Stimulated activated CD4-positive, alpha-beta T cell treated with anti-CD3 and anti-CD28 coated beads, Interleukin-12 subunit alpha, Interleukin-12 subunit beta, amount 100 ng/mL, for 4 hours (primary cell): ENCODE measurements around the gene BCAM.
"Not testable (repeated sequence)": the region's sequence is repeated elsewhere in the genome, so short reads cannot be mapped to it uniquely, and the experiment has no call there.

Source experiments
- DNase-seq: peaks from one replicate; pipeline ENCODE4 v3.0.0-alpha.2; 2020

BCAM gene

GRCh38 chr19:44818466-44819031, 9.6 kb downstream of the BCAM start:
- DNase-seq, result no peak

- no peak for DNase-seq
Observed at GRCh38 chr19:44819246-44819832, 10.4 kb downstream of the BCAM start.

- no peak for DNase-seq
Observed at GRCh38 chr19:44820648-44821609, 12.0 kb downstream of the BCAM start.

GRCh38 chr19:44822177-44822576, 13.3 kb downstream of the BCAM start:
- DNase-seq, result no peak

DNA sequence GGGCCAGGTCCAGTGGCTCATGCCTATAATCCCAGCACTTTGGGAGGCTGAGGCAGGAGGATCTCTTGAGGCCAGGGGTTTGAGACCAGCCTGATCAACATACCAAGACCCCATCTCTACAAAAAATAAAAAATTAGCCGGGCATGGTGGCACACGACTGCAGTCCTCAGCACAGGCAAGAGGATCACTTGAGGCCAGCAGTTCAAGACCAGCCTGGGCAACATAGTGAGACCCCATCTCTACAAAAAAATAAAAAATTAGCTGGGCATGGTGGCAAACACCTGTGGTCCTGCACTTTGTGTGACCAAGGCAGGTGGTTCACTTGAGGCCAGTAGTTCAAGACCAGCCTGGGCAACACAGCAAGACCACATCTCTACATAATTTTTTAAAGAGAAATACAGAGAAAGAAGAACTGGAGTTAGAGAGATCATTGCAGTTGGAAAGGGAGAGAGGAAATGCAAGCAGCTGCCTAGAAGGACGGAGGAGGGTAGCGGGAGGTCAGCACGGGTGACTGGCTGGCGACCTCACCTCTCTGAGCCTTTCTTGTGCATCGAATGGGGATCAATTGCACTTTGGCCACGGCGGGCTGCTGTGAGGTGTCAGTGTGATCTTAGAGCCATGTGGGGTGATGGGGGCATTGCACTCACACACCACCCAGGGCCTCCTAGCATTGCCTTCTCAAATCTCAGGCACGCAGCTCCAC, 13.9 kb downstream of the BCAM start:
- no peak for DNase-seq

DNA sequence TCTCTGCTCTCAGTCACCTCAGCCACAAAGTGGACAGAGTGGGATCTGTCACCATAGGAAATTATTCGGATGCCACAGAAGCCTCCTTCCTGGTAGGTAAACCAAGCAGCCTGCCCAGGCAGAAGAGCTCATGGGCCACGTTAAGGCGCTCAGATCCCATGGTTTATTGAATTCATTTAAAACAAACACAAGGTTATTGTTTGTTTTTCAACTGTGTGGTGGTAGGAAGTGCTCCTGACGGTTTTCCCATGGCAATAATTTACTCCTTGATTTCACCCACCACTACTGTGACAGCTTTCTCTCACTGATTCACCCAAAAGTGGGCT, 14.4 kb downstream of the BCAM start:
- no peak for DNase-seq

GRCh38 chr19:44824761-44825160, 15.9 kb downstream of the BCAM start:
- DNase-seq, result no peak

DNA sequence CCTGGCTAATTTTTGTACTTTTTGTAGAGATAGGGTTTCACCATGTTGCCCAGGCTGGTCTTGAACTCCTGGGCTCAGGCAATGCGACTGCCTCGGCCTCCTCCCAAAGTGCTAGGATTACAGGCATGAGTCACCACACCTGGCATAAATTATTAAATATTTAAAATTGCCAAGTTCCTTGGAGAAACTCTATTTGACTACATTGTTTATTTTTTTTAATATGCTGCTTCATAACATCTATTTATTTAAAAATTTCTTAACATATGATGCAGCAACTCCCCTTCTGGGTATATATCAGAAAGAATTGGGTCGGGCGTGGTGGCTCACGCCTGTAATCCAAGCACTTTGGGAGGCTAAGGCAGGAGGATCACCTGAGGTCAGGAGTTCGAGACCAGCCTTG, 24.0 kb downstream of the BCAM start:
- not testable (repeated sequence) for DNase-seq

GRCh38 chr19:44834399-44834798, 25.5 kb downstream of the BCAM start:
- not testable (repeated sequence) for DNase-seq

DNA sequence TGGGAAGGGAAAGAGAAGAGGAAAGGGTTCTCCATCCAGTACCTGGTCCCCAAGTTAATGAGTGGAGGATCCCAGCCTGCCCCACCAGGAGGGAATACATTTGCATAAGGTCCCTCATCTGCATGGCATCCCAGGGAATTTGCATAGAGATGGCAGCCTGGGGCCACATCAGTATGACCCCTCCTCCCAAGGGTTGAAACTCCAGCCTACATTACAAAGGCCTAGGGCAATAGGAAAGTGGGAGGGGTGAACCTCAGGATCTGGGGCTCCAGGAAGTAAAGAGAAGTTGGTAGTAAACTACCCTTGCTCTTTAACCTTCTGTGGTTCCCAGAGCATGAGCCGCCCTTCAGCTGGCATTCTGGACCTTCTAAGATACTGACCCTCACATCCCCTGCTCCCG, 30.4 kb downstream of the BCAM start:
- DNase-seq, result no peak

DNA sequence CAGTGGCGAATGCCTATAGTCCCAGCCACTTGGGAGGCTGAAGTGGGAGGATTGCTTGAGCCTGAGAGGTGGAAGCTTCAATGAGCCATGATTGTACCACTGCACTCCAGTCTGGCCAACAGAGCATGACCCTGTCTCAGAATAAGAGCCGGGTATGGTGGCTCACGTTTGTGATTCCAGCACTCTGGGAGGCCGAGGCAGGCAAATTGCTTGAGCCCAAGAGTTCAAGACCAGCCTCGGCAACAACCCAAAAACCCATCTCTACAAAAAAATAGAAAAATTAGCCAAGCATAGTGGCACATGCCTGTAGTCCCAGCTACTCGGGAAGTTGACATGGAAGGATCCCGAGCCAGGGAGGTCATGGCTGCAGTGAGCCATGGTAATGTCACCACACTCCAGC, 31.9 kb downstream of the BCAM start:
- no peak for DNase-seq

DNA sequence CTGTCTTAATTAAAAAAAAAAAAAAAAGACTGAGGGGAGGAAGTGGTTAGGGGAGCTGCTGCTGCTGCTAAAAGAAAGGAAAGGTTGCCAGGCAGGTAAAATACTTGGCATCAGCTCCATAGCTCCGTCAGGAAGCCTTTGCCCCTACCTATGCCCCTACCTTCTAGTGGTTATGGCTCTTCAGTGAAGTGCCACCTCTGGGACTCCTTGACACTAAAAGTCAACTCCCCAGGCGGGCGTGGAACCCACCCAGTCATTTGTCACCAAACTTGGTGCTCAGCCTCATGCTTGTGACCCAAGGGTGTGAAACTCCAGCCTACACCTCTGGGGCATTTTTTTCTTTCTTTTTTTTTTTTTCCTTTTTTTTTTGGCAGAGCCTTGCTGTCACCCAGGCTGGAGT, 32.3 kb downstream of the BCAM start:
- DNase-seq, result no peak

DNA sequence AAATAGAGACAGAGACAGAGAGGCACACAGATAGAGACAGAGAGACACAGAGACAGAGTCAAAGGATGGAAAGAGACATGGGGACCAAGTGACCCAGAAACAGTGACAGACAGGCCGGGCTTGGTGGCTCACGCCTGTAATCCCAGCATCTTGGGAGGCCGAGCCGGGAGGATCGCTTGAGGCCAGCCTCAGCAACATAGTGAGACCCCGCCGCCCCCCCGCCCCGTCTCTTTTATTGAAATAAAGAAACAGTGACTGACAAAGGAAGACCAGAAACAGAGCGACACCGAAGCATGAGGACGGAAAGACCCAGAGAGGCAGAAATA, 36.3 kb downstream of the BCAM start:
- DNase-seq, result no peak

DNA sequence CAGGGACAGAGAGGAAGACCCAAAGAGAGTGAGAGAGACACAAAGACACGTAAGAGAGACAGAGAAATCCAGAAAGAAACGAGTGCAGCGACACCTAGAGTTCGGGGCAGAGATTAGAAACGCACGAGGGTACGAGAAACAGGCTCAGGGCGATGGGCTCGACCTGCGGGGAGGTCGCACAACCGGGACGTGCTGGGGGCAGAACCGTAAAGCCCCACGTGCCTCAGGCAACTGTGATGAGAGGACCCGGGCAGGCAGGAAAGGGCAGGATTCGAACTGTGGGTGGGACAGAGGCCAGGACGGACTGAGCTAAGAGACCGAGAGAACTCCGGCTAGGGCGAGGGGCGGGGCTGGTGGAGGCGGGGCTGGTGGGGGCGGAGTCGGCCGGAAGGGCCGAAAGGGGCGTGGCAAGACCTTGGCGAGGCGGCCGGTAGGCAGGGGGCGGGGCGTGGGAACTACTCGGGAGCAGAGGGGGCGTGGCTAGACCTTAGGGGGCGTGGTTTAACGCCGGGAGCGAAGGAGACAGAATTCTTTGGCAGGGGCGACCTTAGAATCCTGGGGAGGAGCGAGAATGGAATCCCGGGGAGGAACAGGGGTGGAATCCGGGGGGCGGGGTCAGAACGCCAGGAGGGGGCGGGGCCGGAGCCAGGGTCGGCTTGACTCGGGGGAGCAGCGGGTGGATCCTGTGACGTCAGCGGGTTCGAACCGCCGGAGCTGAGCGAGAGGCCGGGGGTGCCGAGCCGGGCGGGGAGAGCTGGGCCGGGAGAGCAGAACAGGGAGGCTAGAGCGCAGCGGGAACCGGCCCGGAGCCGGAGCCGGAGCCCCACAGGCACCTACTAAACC, 36.9 kb downstream of the BCAM start, which contains the start of gene NECTIN2:
Gene NECTIN2, plus strand, starts transcription at position 686 of the 843 bp plus-strand sequence. CDS start 229 bp downstream, outside the sequence.
- peak; percentile 86 for DNase-seq

DNA sequence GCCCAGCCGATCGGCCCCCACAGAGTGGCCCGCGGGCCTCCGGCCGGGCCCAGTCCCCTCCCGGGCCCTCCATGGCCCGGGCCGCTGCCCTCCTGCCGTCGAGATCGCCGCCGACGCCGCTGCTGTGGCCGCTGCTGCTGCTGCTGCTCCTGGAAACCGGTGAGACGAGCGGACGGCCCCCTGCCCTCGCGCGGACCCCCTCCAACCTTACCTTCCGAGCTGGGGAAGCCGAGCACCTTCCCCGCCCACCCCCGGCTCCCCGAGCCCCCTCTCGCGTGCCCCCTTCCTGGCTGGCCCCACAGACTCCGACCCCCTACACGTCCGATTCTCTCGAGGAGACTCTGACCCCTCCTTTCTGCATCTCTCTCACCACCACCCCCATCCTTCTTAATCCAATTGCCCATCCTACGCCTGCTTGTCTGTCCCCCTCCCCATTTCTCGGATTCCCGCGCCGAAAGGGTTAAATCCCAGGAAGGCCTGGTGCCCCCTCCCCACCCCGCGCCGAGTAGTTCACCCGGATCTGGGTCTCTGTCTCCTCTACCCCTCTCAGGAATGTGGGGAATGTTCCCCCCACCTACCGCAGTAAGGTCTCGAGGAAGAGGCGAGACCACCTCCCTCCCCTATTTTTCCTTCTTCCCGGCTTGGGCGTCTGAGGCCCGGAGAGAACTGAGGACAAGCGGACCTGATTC, 37.7 kb downstream of the BCAM start:
- DNase-seq, result no peak

GRCh38 chr19:44847144-44848035, 38.5 kb downstream of the BCAM start:
- DNase-seq, result no peak

- DNase-seq, result no peak
Observed at GRCh38 chr19:44848036-44848811, 39.3 kb downstream of the BCAM start.

DNA sequence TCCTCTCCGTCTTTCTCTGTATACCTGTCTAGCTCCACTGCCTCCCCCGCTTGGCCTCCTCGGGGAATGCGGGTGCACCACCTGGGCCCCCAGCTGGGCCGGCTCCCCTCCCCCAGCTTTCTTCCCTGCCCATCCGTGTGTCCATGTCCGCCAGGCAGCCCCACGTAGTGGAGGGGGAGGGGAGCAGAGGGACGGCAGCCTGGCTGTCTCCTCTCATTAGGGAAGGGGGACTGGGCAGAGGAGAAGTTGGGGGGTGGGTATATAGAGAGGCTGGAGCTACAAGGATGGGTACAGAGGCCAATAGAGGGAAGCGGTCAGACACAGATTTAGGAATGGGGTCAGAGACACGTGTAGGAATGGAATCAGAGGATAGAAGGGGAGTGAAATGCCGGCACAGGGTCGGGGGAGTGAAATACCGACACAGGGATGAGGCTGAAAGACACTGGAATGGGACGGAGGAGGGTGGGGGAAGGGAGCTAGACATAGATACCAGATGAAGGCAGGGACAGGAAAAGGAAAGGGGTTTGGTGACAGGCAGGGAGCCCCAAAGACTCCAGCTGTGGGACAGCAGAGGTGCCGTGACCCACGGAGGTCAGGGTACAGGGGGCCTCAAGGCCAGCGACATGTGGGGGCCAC, 40.0 kb downstream of the BCAM start:
- DNase-seq, result no peak

- no peak for DNase-seq
Observed at GRCh38 chr19:44850641-44851109, 41.8 kb downstream of the BCAM start.
